B cell (primary cell): ENCODE results near the gene ANK2. TPM values are rescaled to one million over a fixed set of nuclear protein-coding genes. Genes with fewer than 3 reads are reported as not detected.

Experiments
- ATAC-seq: fragments of 200-7000 bp; cut with Tn5 transposase; one replicate; pipeline ENCODE4 v1.10.0; 2021; ENCODE audit warnings: low read depth, mild to moderate bottlenecking, moderate number of reproducible peaks, moderate library complexity
- CTCF ChIA-PET: fragments of 350-600 bp; sonication (Branson Sonifier 250); formaldehyde crosslinking; loops from one replicate; lab custom pipeline; 2021; ENCODE audit warnings: antibody characterized with exemption, inconsistent platforms; lab: Charles Lee
- POLR2A ChIA-PET: fragments of 350-600 bp; sonication (Branson Sonifier 250); formaldehyde crosslinking; loops from one replicate; lab custom pipeline; 2021; ENCODE audit warnings: antibody characterized with exemption; lab: Charles Lee
- DNase-seq: peaks from one replicate; pipeline ENCODE4 v3.0.0; 2013
- H2AFZ ChIP-seq: 2 replicates; pipeline ENCODE4 v1.6.1; 2012; ENCODE audit warnings: mild to moderate bottlenecking, low read depth, low read length; ENCODE audit not compliant: insufficient read depth, poor library complexity, severe bottlenecking
- H3K27ac ChIP-seq, 2 donors: 1 replicate in 1 of 2; 2 replicates in 1 of 2; pipeline ENCODE4 v1.5.1; 2012 to 2013; ENCODE audit warnings: low read length in 2 of 2, mild to moderate bottlenecking in 2 of 2, moderate library complexity in 1 of 2
- H3K27me3 ChIP-seq, 4 experiments: fragments of 200-600 bp in 1 of 4; sonication (generic) in 1 of 4; replicated peaks in 1 of 4; 1 replicate in 2 of 4; 2 replicates in 2 of 4; pipeline versions ENCODE4 v1.6.1 to v1.7.0; 2013 to 2016; ENCODE audit warnings: low read length in 3 of 4, mild to moderate bottlenecking in 2 of 4, mixed read lengths in 1 of 4, moderate library complexity in 1 of 4; ENCODE audit not compliant: insufficient read depth in 4 of 4, control insufficient read depth in 3 of 4; ENCODE audit errors: control extremely low read depth in 1 of 4
- H3K36me3 ChIP-seq, 2 experiments: replicated peaks in 1 of 2; 1 replicate in 1 of 2; 2 replicates in 1 of 2; pipeline versions ENCODE4 v1.6.1 to v1.7.1; 2013; ENCODE audit warnings: low read length in 1 of 2; ENCODE audit not compliant: insufficient read depth in 2 of 2, control insufficient read depth in 1 of 2; ENCODE audit errors: control extremely low read depth in 1 of 2, extremely low read depth in 1 of 2
- H3K4me1 ChIP-seq, 2 donors: fragments of 200-600 bp in 1 of 2; sonication (generic) in 1 of 2; 1 replicate in 1 of 2; 2 replicates in 1 of 2; pipeline versions ENCODE4 v1.5.1 to v1.6.1; 2013 to 2017; ENCODE audit warnings: low read length in 2 of 2; ENCODE audit not compliant: control insufficient read depth in 2 of 2, insufficient read depth in 2 of 2
- H3K4me2 ChIP-seq: replicated peaks from 2 replicates; pipeline ENCODE3; 2012; ENCODE audit warnings: mild to moderate bottlenecking, low read depth, low read length; ENCODE audit not compliant: poor library complexity, severe bottlenecking
- H3K4me3 ChIP-seq, 5 experiments: fragments of 200-600 bp in 1 of 5; sonication (generic) in 1 of 5; 1 replicate in 3 of 5; 2 replicates in 2 of 5; pipeline versions ENCODE4 v1.5.1 to v1.7.0; 2011 to 2016; ENCODE audit warnings: low read length in 4 of 5, mild to moderate bottlenecking in 4 of 5, low read depth in 2 of 5, control low read depth in 1 of 5, moderate library complexity in 1 of 5; ENCODE audit not compliant: insufficient read depth in 1 of 5; ENCODE audit errors: control extremely low read depth in 1 of 5, extremely low read depth in 1 of 5
- H3K79me2 ChIP-seq: fragments of 200-600 bp; sonication (generic); one replicate; pipeline ENCODE4 v1.6.0; 2016; ENCODE audit warnings: low read length; ENCODE audit not compliant: control insufficient read depth, insufficient read depth
- H3K9ac ChIP-seq: fragments of 200-600 bp; sonication (generic); 2 replicates; pipeline ENCODE4 v1.6.1; 2017; ENCODE audit warnings: mild to moderate bottlenecking, low read length, moderate library complexity
- H3K9me3 ChIP-seq, 3 donors: one replicate each; pipeline versions ENCODE4 v1.6.1 to v1.7.1; 2013; ENCODE audit warnings: low read length in 2 of 3; ENCODE audit not compliant: control insufficient read depth in 2 of 3, insufficient read depth in 1 of 3; ENCODE audit errors: control extremely low read depth in 1 of 3
- H4K20me1 ChIP-seq: 2 replicates; pipeline ENCODE4 v1.6.0; 2012; ENCODE audit warnings: mild to moderate bottlenecking, low read length; ENCODE audit not compliant: insufficient read depth, control insufficient read depth, poor library complexity, severe bottlenecking
- H3K27ac Mint-ChIP-seq: one replicate; pipeline ENCODE4 v1.8.0; 2021; ENCODE audit warnings: mixed read lengths
- H3K27me3 Mint-ChIP-seq: one replicate; pipeline ENCODE4 v1.8.0; 2021; ENCODE audit warnings: mixed read lengths
- H3K4me1 Mint-ChIP-seq: one replicate; pipeline ENCODE4 v1.8.0; 2021; ENCODE audit warnings: mixed read lengths
- H3K4me3 Mint-ChIP-seq: one replicate; pipeline ENCODE4 v1.8.0; 2021; ENCODE audit warnings: mixed read lengths
- H3K9me3 Mint-ChIP-seq: one replicate; pipeline ENCODE4 v1.8.0; 2022; ENCODE audit warnings: mixed read lengths; ENCODE audit not compliant: insufficient read depth
- CTCF ChIP-seq: fragments of 200-600 bp; IDR thresholded peaks from one replicate; pipeline ENCODE4 v1.8.0; 2022; ENCODE audit warnings: antibody characterized with exemption, mild to moderate bottlenecking
- EZH2 ChIP-seq: IDR thresholded peaks from 2 replicates; pipeline ENCODE4 v1.6.1; 2012; ENCODE audit warnings: borderline replicate concordance, low read depth, mild to moderate bottlenecking, moderate library complexity, low read length; ENCODE audit not compliant: insufficient read depth, poor library complexity, severe bottlenecking
- WGBS: methylation state at CpG from one replicate; pipeline ENCODE4 v1.1.5; 2013; ENCODE audit warnings: missing lambda C conversion rate; ENCODE audit not compliant: insufficient coverage; 5-methylcytosine and 5-hydroxymethylcytosine counted together
- intact Hi-C: fragments of 100-400 bp; cut with micrococcal nuclease; formaldehyde crosslinking; loops from one replicate; pipeline ENCODE4 v1.10.0; 2022
- polyA plus RNA-seq: library from polyadenylated mRNA; depleted of rRNA; stranded (reverse); fragments of >200 nt; gene quantifications from 2 replicates; pipeline ENCODE4 v1.2.3, GENCODE V29; 2012
- total RNA-seq, 2 donors: library from RNA; stranded (reverse); fragments of 120-200 nt in 1 of 2; gene quantifications; 1 replicate in 1 of 2; 2 replicates in 1 of 2; pipeline versions ENCODE4 v1.2.3 to v1.2.4, GENCODE V29; 2013 to 2022

The ANK2 gene
- total and polyA plus RNA-seq, 2 donors (not counting 1 experiment from before 2014, with no cell fraction given) = 0.16 to 3.6 TPM

GRCh38 chr4:113331811-113332210, 282.4 kb downstream of the ANK2 start:
- WGBS = 98% methylated on average over 5 of the region's 6 CpGs
- Histone ChIP-seq H3K9me3 (no peaks in the 10 kb centered on the region), H4K20me1 (no peaks in the 10 kb centered on the region), H3K27ac (no peak overlapping the region), H3K4me3 (no peak overlapping the region), H3K9ac (no peak overlapping the region), H3K79me2 (no peaks in the 10 kb centered on the region), H3K4me1 (no peaks in the 10 kb centered on the region), H3K36me3 (no peaks in the 10 kb centered on the region), H3K4me2 (no peak overlapping the region), H2AFZ (no peak overlapping the region), H3K27me3 (no peaks in the 10 kb centered on the region)
- Mint-ChIP-seq H3K4me1 (no peaks in the 10 kb centered on the region), H3K27me3 (peaks cover 3% of the 10 kb centered on the region), H3K4me3 (no peak overlapping the region), H3K9me3 (no peaks in the 10 kb centered on the region), H3K27ac (no peak overlapping the region)
- POLR2A ChIA-PET = no interaction called here
- TF ChIP-seq CTCF (no peak), EZH2 (no peak)
- intact Hi-C loops = no loop called here
- DNase-seq (no peak), ATAC-seq (no peak)
- CTCF ChIA-PET = no interaction called here

GRCh38 chr4:113332701-113333100, 283.2 kb downstream of the ANK2 start:
- POLR2A ChIA-PET = no interaction called here
- no peak for DNase-seq
- Mint-ChIP-seq H3K4me1 (no peaks in the 10 kb centered on the region), H3K9me3 (no peaks in the 10 kb centered on the region), H3K27ac (no peak overlapping the region), H3K4me3 (no peak overlapping the region), H3K27me3 (peaks cover 3% of the 10 kb centered on the region)
- H3K79me2 ChIP-seq = no peaks in the 10 kb centered on the region
- no peaks in the 10 kb centered on the region for H3K27me3 ChIP-seq
- H2AFZ ChIP-seq = no peak overlapping the region
- CTCF ChIA-PET = no interaction called here
- no peak for ATAC-seq
- no peak overlapping the region for H3K4me3 ChIP-seq
- no peaks in the 10 kb centered on the region for H3K9me3 ChIP-seq
- no peaks in the 10 kb centered on the region for H3K4me1 ChIP-seq
- intact Hi-C loops = no loop called here
- WGBS = 93% methylated on average over 4 of the region's 5 CpGs
- H4K20me1 ChIP-seq = no peaks in the 10 kb centered on the region
- TF ChIP-seq EZH2 = no peak
- no peak for TF ChIP-seq CTCF
- no peak overlapping the region for H3K4me2 ChIP-seq
- no peaks in the 10 kb centered on the region for H3K36me3 ChIP-seq
- H3K27ac ChIP-seq = no peak overlapping the region
- H3K9ac ChIP-seq = no peak overlapping the region
